Activated CD4-positive, alpha-beta T cell treated with anti-CD3 and anti-CD28 coated beads for 36 hours (primary cell): Measurements from ENCODE around the gene RNLS. TPM values are rescaled to one million over a fixed set of nuclear protein-coding genes. Genes with fewer than 3 reads are reported as not detected.

Experiments
- ATAC-seq: fragments of 200-7000 bp; cut with Tn5 transposase; one replicate; pipeline ENCODE4 v1.10.0; 2021; ENCODE audit warnings: mild to moderate bottlenecking, moderate library complexity
- CTCF ChIA-PET: fragments of 350-600 bp; sonication (Branson Sonifier 250); formaldehyde crosslinking; loops from one replicate; lab custom pipeline; 2021; ENCODE audit warnings: antibody characterized with exemption; lab: Charles Lee
- POLR2A ChIA-PET: fragments of 350-600 bp; sonication (Branson Sonifier 250); formaldehyde crosslinking; loops from one replicate; lab custom pipeline; 2021; ENCODE audit warnings: antibody characterized with exemption, inconsistent platforms; lab: Charles Lee
- DNase-seq: peaks from one replicate; pipeline ENCODE4 v3.0.0-alpha.2; 2020
- H3K27ac Mint-ChIP-seq: one replicate; pipeline ENCODE4 v1.8.0; 2021; ENCODE audit warnings: mixed read lengths
- H3K27me3 Mint-ChIP-seq: one replicate; pipeline ENCODE4 v1.8.0; 2021; ENCODE audit warnings: mixed read lengths
- H3K36me3 Mint-ChIP-seq: one replicate; pipeline ENCODE4 v1.8.0; 2021; ENCODE audit warnings: low read depth, mixed read lengths
- H3K4me1 Mint-ChIP-seq: one replicate; pipeline ENCODE4 v1.8.0; 2021; ENCODE audit warnings: mixed read lengths
- H3K4me3 Mint-ChIP-seq: one replicate; pipeline ENCODE4 v1.8.0; 2021; ENCODE audit warnings: mild to moderate bottlenecking, moderate library complexity, mixed read lengths
- H3K9me3 Mint-ChIP-seq: one replicate; pipeline ENCODE4 v1.8.0; 2021; ENCODE audit warnings: low read depth, mixed read lengths
- intact Hi-C, 2 experiments: fragments of 100-400 bp; cut with DNase I in 1 of 2; cut with micrococcal nuclease in 1 of 2; formaldehyde crosslinking; loops; one replicate each; pipeline versions ENCODE4 v1.14.2 to v1.15.1; 2022 to 2024; cut with DNase I, micrococcal nuclease
- total RNA-seq, 2 experiments: library from RNA; stranded (reverse); gene quantifications; one replicate each; pipeline ENCODE4 v1.2.3, GENCODE V29; 2021

RNLS gene
- total RNA-seq, 2 experiments from 2014 or later: 4.3 to 4.4 TPM

DNA sequence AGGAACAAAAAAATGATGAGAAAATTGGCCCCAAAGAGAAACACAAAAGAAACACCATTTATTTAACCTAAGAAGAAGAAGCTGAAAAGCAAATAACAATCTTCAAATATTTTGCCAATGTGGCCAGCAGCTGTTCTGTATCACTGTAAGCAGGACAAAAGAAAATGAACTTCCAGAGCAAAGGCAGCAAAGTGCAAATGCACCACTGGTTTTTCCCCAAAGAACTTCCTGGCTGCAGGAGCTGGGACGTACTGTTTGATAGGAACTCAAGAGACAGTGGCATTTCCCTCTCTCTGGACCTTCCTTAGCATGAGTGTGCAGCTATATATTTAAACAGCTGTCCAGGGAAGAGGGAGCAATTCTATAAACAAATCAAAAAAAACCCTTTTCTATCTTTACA, 60.4 kb downstream of the RNLS start:
- Mint-ChIP-seq H3K27me3 (no peaks in the 10 kb centered on the region), H3K4me3 (no peak overlapping the region), H3K4me1 (no peaks in the 10 kb centered on the region), H3K36me3 (no peaks in the 10 kb centered on the region), H3K9me3 (no peaks in the 10 kb centered on the region), H3K27ac (no peak overlapping the region)
- POLR2A ChIA-PET: no interaction called here
- ATAC-seq (no peak), DNase-seq (no peak)
- CTCF ChIA-PET: no interaction called here
- intact Hi-C loops: no loop called here

DNA sequence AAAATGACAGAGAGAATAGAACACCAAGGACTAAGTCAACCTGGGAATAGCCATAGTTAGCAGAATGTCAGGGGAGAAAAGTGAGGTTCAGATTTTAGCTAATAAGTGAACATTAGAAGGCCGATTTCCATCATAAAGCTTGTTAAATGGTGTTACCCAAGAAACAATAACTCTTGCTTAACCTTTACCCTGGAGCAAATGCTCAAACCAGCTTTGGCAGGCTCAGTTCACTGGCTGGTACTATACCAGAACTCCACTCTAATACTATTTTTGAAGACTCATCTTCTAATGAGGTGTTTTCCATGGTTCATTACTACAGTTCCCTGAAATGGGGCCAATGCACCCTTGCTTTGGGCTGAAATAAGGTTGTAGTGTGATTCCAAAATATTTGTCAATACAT, 61.3 kb downstream of the RNLS start:
- ATAC-seq (no peak), DNase-seq (no peak)
- no peaks in the 10 kb centered on the region for H3K36me3 Mint-ChIP-seq
- ChIA-PET POLR2A (no interaction called here), CTCF (interaction anchor here (1.0 kb wide), 1 partner anchor 31 kb away, joined by 3 read pairs; no protein-coding TSS in a partner anchor)
- H3K27ac Mint-ChIP-seq: no peak overlapping the region
- H3K4me1 Mint-ChIP-seq: no peaks in the 10 kb centered on the region
- H3K4me3 Mint-ChIP-seq: no peak overlapping the region
- intact Hi-C loops: no loop called here
- no peaks in the 10 kb centered on the region for H3K9me3 Mint-ChIP-seq
- H3K27me3 Mint-ChIP-seq: no peaks in the 10 kb centered on the region

DNA sequence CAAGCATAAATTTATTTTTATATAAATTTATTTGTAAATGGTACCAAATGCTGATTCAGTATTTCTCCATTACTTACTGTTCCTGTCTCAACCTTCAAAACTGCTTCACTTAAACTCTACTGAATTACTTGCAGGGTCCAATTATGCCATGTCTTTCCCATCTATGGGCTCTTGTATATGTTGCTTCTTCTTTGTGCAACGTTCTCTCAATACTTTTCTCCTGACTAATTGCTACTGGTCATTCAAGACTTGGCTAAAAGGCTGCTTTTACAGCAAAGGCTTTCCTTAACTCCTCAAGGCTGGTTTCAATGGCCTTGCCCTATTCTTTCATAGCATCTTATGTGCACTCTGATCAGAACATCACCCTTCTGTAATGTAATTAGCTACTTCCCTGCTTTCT, 67.9 kb downstream of the RNLS start:
- intact Hi-C loops: no loop called here
- H3K4me3 Mint-ChIP-seq: no peak overlapping the region
- no peaks in the 10 kb centered on the region for H3K27me3 Mint-ChIP-seq
- ATAC-seq (no peak), DNase-seq (no peak)
- CTCF ChIA-PET: no interaction called here
- H3K9me3 Mint-ChIP-seq: peaks cover 2% of the 10 kb centered on the region
- no peaks in the 10 kb centered on the region for H3K36me3 Mint-ChIP-seq
- POLR2A ChIA-PET: no interaction called here
- H3K27ac Mint-ChIP-seq: no peak overlapping the region
- H3K4me1 Mint-ChIP-seq: peaks cover 2% of the 10 kb centered on the region

DNA sequence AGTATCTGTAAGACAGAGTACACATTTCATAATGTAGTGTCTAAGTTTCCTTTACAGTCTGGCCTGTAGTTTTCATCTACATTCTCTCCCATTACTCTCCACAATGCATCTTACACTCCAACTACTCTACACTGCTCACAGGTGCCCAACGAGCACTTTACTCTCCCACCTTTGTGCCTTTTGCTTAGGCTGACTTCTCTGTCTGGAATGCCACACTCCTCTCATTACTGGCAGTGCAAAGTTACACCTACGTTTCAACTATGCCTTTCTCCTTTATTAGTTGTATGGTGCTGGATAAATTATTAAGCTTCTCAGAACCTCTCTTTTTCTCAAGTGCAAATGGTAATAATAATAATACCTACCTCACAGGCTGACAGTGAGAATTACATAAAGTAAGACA, 70.5 kb downstream of the RNLS start:
- peaks cover 2% of the 10 kb centered on the region for H3K9me3 Mint-ChIP-seq
- H3K27ac Mint-ChIP-seq: no peak overlapping the region
- peaks cover 2% of the 10 kb centered on the region for H3K4me1 Mint-ChIP-seq
- no peaks in the 10 kb centered on the region for H3K36me3 Mint-ChIP-seq
- H3K27me3 Mint-ChIP-seq: no peaks in the 10 kb centered on the region
- CTCF ChIA-PET: no interaction called here
- POLR2A ChIA-PET: no interaction called here
- H3K4me3 Mint-ChIP-seq: no peak overlapping the region
- ATAC-seq (no peak), DNase-seq (no peak)
- intact Hi-C loops: no loop called here

DNA sequence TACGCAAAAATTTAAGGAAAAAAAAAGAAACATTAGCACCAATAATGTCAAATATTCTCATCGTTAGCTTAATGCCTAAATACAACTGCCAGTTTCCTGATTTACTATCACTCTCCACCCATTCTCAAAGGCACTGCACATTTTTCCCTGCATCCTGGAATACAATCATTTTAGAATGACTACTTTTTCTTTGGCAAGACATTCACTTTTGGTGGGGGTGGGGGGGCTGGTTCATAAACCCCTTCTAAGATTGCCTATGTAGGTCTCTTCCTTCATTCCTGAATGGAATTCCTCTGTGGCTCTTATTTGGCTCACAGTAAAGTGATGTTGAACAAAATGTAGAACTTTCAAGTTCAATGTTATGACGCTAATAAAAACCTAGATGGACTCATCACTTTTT, 74.3 kb downstream of the RNLS start:
- DNase-seq (no peak), ATAC-seq (no peak)
- no peak overlapping the region for H3K4me3 Mint-ChIP-seq
- H3K9me3 Mint-ChIP-seq: no peaks in the 10 kb centered on the region
- no peaks in the 10 kb centered on the region for H3K4me1 Mint-ChIP-seq
- H3K27me3 Mint-ChIP-seq: peaks cover 2% of the 10 kb centered on the region
- H3K36me3 Mint-ChIP-seq: no peaks in the 10 kb centered on the region
- no peak overlapping the region for H3K27ac Mint-ChIP-seq
- ChIA-PET POLR2A (no interaction called here), CTCF (no interaction called here)
- intact Hi-C loops: no loop called here

DNA sequence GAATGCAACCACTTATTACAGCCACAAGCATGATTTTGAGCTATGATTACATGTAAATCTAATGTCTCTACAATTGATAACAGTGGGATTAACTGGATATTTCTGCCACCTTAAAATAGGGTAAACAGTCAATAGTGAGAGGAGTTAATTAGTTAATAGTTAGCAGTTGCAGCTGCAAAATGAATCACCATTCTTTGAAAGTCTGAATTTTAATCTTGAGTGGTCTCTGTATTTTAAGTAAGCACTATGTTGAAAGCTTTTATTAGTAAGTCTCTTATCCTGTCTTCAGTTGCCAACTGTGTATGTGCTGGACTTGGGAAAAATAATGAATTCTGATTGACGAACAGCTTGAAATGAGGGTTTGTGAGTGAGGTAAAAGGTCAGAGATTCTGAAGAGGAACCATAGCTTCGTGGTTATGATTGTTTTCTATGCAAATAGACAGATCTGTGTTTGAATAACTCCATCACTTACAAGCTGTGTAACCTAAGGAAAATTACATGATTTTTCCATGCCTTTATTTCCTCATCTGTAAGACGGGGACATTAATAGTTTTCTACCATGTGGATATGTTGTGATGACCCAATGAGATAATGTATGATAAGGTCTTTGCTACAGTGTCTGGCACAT, 75.2 kb downstream of the RNLS start:
- Mint-ChIP-seq H3K27ac (no peak overlapping the region), H3K4me3 (no peak overlapping the region), H3K4me1 (no peaks in the 10 kb centered on the region), H3K27me3 (peaks cover 2% of the 10 kb centered on the region), H3K9me3 (no peaks in the 10 kb centered on the region), H3K36me3 (no peaks in the 10 kb centered on the region)
- intact Hi-C loops: no loop called here
- ChIA-PET CTCF (interaction anchor here (0.9 kb wide), 1 partner anchor 57 kb away, joined by 3 read pairs; no protein-coding TSS in a partner anchor), POLR2A (no interaction called here)
- no peak for DNase-seq
- ATAC-seq: no peak

DNA sequence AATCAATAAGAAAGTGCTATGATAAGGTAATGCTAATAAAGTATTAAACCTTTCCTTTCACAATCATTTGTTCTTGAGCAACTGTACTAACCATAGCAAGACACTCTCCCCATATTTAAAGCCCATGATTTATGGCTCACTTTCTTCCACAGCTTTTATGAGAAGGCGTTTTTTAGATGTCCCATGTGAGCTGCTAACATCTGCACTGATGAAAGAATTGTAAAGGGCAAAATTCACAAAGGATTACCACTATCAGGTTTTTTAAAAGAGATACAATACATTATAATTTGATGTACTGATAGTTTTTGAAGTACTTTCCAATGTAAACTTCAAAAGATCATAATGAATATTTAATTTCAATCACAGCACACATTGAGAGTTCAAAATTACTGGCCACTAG, 75.7 kb downstream of the RNLS start:
- no peak for DNase-seq
- H3K27ac Mint-ChIP-seq: no peak overlapping the region
- H3K27me3 Mint-ChIP-seq: peaks cover 2% of the 10 kb centered on the region
- ATAC-seq: no peak
- CTCF ChIA-PET: interaction anchor here (0.9 kb wide), 1 partner anchor 58 kb away, joined by 3 read pairs; no protein-coding TSS in a partner anchor
- H3K36me3 Mint-ChIP-seq: no peaks in the 10 kb centered on the region
- intact Hi-C loops: no loop called here
- no peaks in the 10 kb centered on the region for H3K9me3 Mint-ChIP-seq
- POLR2A ChIA-PET: no interaction called here
- H3K4me3 Mint-ChIP-seq: no peak overlapping the region
- H3K4me1 Mint-ChIP-seq: no peaks in the 10 kb centered on the region

DNA sequence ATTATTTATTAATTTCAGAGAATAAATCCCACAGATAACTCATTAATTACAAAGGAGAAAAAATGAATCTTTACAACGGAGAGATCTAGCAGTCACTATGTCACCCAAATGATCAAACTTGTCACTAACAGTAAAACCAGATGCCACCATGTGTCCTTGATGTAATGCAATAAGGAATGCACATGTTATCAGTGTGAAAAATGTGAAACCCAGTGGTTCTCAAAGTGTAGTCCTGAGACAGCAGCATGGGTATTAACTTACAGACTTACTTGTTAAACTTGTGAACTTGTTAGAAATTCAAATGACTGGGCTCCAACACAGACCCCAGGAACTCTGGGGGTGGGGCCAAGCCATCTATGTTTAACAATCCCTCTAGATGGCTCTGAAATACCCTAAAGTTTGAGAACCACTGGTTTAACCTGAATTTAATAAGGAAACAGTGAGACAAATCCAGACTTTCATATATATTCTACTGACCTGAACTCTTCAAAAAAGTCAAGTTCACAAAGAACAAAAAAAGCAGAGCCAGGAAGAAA, 77.4 kb downstream of the RNLS start:
- DNase-seq: no peak
- ATAC-seq: no peak
- no peaks in the 10 kb centered on the region for H3K4me1 Mint-ChIP-seq
- ChIA-PET CTCF (no interaction called here), POLR2A (no interaction called here)
- peaks cover 2% of the 10 kb centered on the region for H3K27me3 Mint-ChIP-seq
- H3K36me3 Mint-ChIP-seq: no peaks in the 10 kb centered on the region
- intact Hi-C loops: no loop called here
- peaks cover 2% of the 10 kb centered on the region for H3K9me3 Mint-ChIP-seq
- no peak overlapping the region for H3K27ac Mint-ChIP-seq
- no peak overlapping the region for H3K4me3 Mint-ChIP-seq

DNA sequence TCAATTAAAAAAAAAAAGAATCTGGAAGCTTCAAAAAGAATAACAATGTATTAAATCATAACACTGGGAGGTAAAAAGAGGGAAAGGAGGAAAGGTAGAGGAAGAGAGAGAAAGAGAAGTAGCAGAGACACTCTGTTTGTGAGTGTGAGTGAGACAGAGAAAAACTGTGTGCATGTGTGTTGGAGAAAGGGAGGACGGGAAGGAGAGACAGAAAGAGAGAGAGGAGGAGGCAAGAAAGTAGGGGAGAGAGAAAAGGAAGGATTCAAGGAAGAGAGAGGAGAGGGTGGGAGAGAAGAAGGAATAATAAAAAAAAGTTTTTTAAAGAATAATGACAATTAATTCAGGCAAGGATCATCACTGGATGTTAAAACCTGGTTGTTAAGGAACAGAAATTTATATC, 77.9 kb downstream of the RNLS start:
- H3K27ac Mint-ChIP-seq: no peak overlapping the region
- DNase-seq: no peak
- ChIA-PET CTCF (no interaction called here), POLR2A (no interaction called here)
- peaks cover 2% of the 10 kb centered on the region for H3K9me3 Mint-ChIP-seq
- H3K36me3 Mint-ChIP-seq: no peaks in the 10 kb centered on the region
- no peak for ATAC-seq
- intact Hi-C loops: no loop called here
- no peak overlapping the region for H3K4me3 Mint-ChIP-seq
- H3K4me1 Mint-ChIP-seq: no peaks in the 10 kb centered on the region
- peaks cover 2% of the 10 kb centered on the region for H3K27me3 Mint-ChIP-seq

DNA sequence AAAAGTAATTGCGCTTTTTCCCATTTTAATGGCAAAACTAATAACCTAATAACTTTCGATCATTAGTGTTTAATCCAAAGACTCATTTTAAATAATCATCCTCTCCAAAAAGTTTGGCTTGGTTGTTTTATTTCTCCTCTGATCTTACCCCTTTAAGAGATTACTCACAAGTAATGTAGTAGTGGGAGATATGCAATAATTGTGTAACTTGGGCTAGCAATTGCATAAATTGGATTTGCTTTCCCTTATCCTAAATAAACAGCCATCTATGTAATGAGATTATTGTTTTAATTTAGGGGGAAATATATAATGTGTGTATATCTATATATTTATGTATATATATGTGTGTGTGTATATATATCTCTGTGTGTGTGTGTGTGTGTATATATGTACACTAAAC, 82.5 kb downstream of the RNLS start:
- POLR2A ChIA-PET: no interaction called here
- no peak overlapping the region for H3K4me3 Mint-ChIP-seq
- ATAC-seq (no peak), DNase-seq (no peak)
- intact Hi-C loops: no loop called here
- H3K27ac Mint-ChIP-seq: no peak overlapping the region
- CTCF ChIA-PET: interaction anchor here (0.6 to 1.2 kb wide), 2 partner anchors 10 to 967 kb away, joined by 3 read pairs; no protein-coding TSS in a partner anchor
- peaks cover 2% of the 10 kb centered on the region for H3K27me3 Mint-ChIP-seq
- H3K36me3 Mint-ChIP-seq: no peaks in the 10 kb centered on the region
- peaks cover 3% of the 10 kb centered on the region for H3K4me1 Mint-ChIP-seq
- peaks cover 2% of the 10 kb centered on the region for H3K9me3 Mint-ChIP-seq

DNA sequence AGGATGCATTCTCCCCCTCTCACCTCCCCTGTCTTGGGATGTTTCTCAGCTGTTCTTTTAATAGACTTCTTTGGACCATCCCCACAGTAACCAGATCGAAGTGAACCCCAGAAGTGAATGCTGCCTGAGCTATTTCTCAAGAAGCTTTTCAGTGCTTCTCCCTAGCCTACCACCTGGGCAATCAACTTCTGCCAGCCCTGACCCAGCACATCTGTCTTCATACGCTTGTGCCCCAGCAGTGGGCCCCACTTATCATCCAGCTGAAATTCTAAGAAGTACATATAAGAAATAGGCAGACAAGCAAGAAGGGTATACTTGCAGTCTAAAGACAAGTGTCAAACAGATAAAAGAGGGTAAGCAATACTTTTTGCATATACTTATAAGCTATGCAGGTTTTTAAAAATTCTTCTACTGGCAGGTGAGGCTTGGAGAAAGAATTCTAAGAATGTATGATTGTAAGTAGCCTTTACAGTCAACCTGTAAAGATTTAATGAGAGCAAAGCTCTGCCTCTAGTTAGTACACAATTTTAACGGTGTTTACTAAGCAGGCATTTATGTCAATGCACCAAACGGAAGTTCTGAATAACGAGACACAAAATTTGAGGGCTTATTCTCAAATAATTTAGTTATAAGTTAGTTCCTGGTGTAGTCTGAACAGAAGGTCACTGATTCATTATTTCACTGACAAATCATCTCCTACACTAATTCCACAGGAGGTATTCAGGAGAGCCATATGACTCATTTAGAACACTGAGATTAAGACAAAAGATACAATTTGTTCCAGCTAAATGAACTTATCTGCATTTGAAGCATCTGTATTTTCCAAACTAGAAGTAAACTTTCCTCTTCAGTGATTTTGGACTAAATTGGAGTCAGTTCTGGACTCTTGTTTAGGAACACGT, 83.3 kb downstream of the RNLS start:
- intact Hi-C loops: no loop called here
- Mint-ChIP-seq H3K9me3 (peaks cover 2% of the 10 kb centered on the region), H3K4me3 (no peak overlapping the region), H3K4me1 (peaks cover 3% of the 10 kb centered on the region), H3K36me3 (no peaks in the 10 kb centered on the region), H3K27ac (no peak overlapping the region), H3K27me3 (peaks cover 2% of the 10 kb centered on the region)
- ChIA-PET POLR2A (no interaction called here), CTCF (interaction anchor here (0.6 kb wide), 1 partner anchor 966 kb away, joined by 3 read pairs; no protein-coding TSS in a partner anchor)
- DNase-seq (no peak), ATAC-seq (no peak)

DNA sequence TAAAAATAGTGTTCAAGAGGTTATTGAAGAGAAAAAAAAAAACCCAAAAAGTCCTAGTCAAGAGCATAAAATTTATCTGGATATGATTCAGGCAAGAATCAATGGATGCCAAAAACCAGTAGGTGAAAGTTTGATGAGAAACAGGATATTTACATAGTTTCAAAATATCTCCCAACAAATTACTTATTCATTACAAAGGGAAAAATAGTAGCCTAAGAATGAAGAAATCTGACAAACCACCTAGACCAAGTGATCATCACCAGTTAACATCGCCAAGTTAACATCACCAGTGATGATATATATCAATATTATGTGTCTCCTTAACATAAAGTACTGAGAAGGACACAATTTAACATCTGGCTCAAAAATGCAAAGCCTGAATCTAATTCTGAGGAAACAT, 85.2 kb downstream of the RNLS start:
- H3K9me3 Mint-ChIP-seq: peaks cover 2% of the 10 kb centered on the region
- H3K4me1 Mint-ChIP-seq: peaks cover 3% of the 10 kb centered on the region
- intact Hi-C loops: no loop called here
- POLR2A ChIA-PET: no interaction called here
- H3K4me3 Mint-ChIP-seq: no peak overlapping the region
- no peaks in the 10 kb centered on the region for H3K36me3 Mint-ChIP-seq
- CTCF ChIA-PET: no interaction called here
- ATAC-seq (no peak), DNase-seq (no peak)
- H3K27me3 Mint-ChIP-seq: no peaks in the 10 kb centered on the region
- no peak overlapping the region for H3K27ac Mint-ChIP-seq
